CD4-positive, CD25-positive, alpha-beta regulatory T cell (primary cell): Measurements from ENCODE around the gene OR2T27. TPM values are rescaled to one million over a fixed set of nuclear protein-coding genes. Genes with fewer than 3 reads are reported as not detected.
"Not testable (repeated sequence)": the region's sequence is repeated elsewhere in the genome, so short reads cannot be mapped to it uniquely, and the experiment has no call there.

Experiments used
- ATAC-seq, 2 donors: fragments of 150-1000 bp; cut with Tn5 transposase; one replicate each; pipeline ENCODE4 v1.10.0; 2021; ENCODE audit warnings: low read depth in 2 of 2, moderate number of reproducible peaks in 2 of 2, moderate library complexity in 1 of 2
- DNase-seq, 3 donors: peaks; one replicate each; pipeline versions ENCODE4 v3.0.0 to v3.0.0-alpha.2; 2012 to 2022; ENCODE audit warnings: mixed read lengths in 1 of 3
- H3K27ac ChIP-seq: one replicate; pipeline ENCODE4 v1.7.0; 2013; ENCODE audit warnings: mild to moderate bottlenecking, low read length; ENCODE audit not compliant: insufficient read depth, poor library complexity, severe bottlenecking
- H3K27me3 ChIP-seq: one replicate; pipeline ENCODE4 v1.7.0; 2013; ENCODE audit warnings: low read length; ENCODE audit not compliant: control insufficient read depth, insufficient read depth
- H3K36me3 ChIP-seq: one replicate; pipeline ENCODE4 v1.7.0; 2013; ENCODE audit warnings: mild to moderate bottlenecking, low read length, moderate library complexity; ENCODE audit not compliant: control insufficient read depth, insufficient read depth
- H3K4me1 ChIP-seq: 2 replicates; pipeline ENCODE4 v1.7.0; 2013; ENCODE audit warnings: mild to moderate bottlenecking, low read length; ENCODE audit not compliant: insufficient read depth, control insufficient read depth, poor library complexity, severe bottlenecking
- H3K4me3 ChIP-seq: one replicate; pipeline ENCODE4 v1.7.0; 2013; ENCODE audit warnings: low read depth, mild to moderate bottlenecking, low read length, moderate library complexity
- H3K9me3 ChIP-seq, 2 experiments: 1 replicate in 1 of 2; 2 replicates in 1 of 2; pipeline ENCODE4 v1.7.0; 2013; ENCODE audit warnings: low read length in 2 of 2, mild to moderate bottlenecking in 1 of 2, moderate library complexity in 1 of 2; ENCODE audit not compliant: control insufficient read depth in 2 of 2
- H3K27ac Mint-ChIP-seq, 3 donors: one replicate each; pipeline ENCODE4 v1.8.0; 2020 to 2022; ENCODE audit warnings: mild to moderate bottlenecking in 3 of 3, mixed read lengths in 3 of 3, moderate library complexity in 2 of 3
- H3K27me3 Mint-ChIP-seq: one replicate; pipeline ENCODE4 v1.8.0; 2022; ENCODE audit warnings: mild to moderate bottlenecking, mixed read lengths
- H3K36me3 Mint-ChIP-seq: one replicate; pipeline ENCODE4 v1.8.0; 2020; ENCODE audit warnings: mixed read lengths
- H3K4me1 Mint-ChIP-seq, 4 donors: one replicate each; pipeline ENCODE4 v1.8.0; 2020 to 2022; ENCODE audit warnings: mixed read lengths in 4 of 4, mild to moderate bottlenecking in 1 of 4
- H3K4me3 Mint-ChIP-seq, 4 donors: one replicate each; pipeline ENCODE4 v1.8.0; 2020 to 2022; ENCODE audit warnings: mild to moderate bottlenecking in 4 of 4, mixed read lengths in 4 of 4, moderate library complexity in 3 of 4
- H3K9me3 Mint-ChIP-seq, 7 donors: one replicate each; pipeline ENCODE4 v1.8.0; 2020 to 2022; ENCODE audit warnings: mixed read lengths in 7 of 7, mild to moderate bottlenecking in 3 of 7, moderate library complexity in 2 of 7
- polyA plus RNA-seq, 4 donors: library from polyadenylated mRNA; unstranded; fragments of 300-500 nt; fragmentation: Illumina TruSeq; gene quantifications; one replicate each; pipeline ENCODE4 v1.2.3, GENCODE V29; 2021
- total RNA-seq: library from RNA; stranded (reverse); gene quantifications from one replicate; pipeline ENCODE4 v1.2.3, GENCODE V29; 2022

OR2T27 gene
- total and polyA plus RNA-seq, 5 donors from 2014 or later, result not detected

DNA sequence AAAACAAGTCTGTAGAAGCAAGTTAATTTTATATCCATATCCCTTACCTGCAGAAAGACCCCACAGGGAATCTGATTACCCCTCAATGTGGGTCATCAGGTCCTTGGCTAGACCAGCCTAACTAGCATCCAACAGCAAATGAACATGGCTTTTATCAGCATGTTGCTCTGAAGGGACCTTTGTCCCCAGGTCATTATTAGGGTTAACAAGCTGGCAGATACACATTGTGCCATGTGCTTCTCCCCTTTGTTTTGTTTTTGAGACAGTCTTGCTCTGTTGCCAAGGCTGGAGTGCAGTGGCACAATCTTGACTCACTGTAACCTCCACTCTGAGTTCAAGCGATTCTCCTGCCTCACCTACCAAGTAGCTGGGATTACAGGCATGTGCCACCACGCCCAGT lies 20.3 kb downstream of the OR2T27 start, which contains the start of gene OR2T11:
OR2T11 (minus strand) TSS at position 101 of the 400 bp plus-strand sequence. CDS start 7,963 bp downstream, outside the sequence.
- not testable (repeated sequence) for H3K36me3 Mint-ChIP-seq, H3K36me3 ChIP-seq, H3K27ac ChIP-seq, H3K27me3 Mint-ChIP-seq, H3K27me3 ChIP-seq, H3K27ac Mint-ChIP-seq, H3K4me3 ChIP-seq, H3K9me3 ChIP-seq, H3K9me3 Mint-ChIP-seq, DNase-seq, ATAC-seq, H3K4me1 ChIP-seq, H3K4me1 Mint-ChIP-seq, H3K4me3 Mint-ChIP-seq

GRCh38 chr1:248631354-248632008 lies 23.8 kb downstream of the OR2T27 start:
- Mint-ChIP-seq H3K36me3 (no peaks in the 10 kb centered on the region), H3K4me3 (no peak overlapping the region), H3K9me3 (no peaks in the 10 kb centered on the region), H3K4me1 (no peaks in the 10 kb centered on the region), H3K27me3 (peaks cover 4% of the 10 kb centered on the region), H3K27ac (no peak overlapping the region)
- H3K36me3 ChIP-seq, result no peaks in the 10 kb centered on the region
- ATAC-seq, result no peak
- no peaks in the 10 kb centered on the region for H3K9me3 ChIP-seq
- no peaks in the 10 kb centered on the region for H3K4me1 ChIP-seq
- DNase-seq, result no peak
- H3K4me3 ChIP-seq, result no peak overlapping the region
- H3K27me3 ChIP-seq, result no peaks in the 10 kb centered on the region
- H3K27ac ChIP-seq, result no peak overlapping the region

DNA sequence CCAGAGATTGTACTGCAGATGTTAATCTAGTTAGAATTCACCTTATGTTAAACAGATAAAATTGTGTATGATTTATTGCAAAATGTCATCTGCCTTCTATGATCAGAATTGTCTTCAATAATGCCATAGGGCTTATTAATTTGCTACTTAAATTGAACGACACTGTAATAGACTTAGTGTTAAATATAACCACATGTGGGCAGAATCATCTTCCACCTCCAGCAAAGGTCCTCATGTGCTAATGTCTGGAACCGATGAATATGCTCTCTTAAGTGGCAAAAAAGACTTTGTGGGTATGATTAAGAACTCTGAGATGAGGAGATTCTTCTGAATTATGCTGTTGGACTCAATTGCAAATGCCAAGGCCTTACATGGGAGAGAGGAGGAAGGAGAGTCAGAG lies 24.8 kb downstream of the OR2T27 start:
- Mint-ChIP-seq H3K27me3 (peaks cover 4% of the 10 kb centered on the region), H3K9me3 (no peaks in the 10 kb centered on the region), H3K27ac (no peak overlapping the region), H3K36me3 (no peaks in the 10 kb centered on the region), H3K4me3 (no peak overlapping the region), H3K4me1 (no peaks in the 10 kb centered on the region)
- H3K36me3 ChIP-seq, result no peaks in the 10 kb centered on the region
- no peaks in the 10 kb centered on the region for H3K4me1 ChIP-seq
- no peaks in the 10 kb centered on the region for H3K27me3 ChIP-seq
- H3K4me3 ChIP-seq, result no peak overlapping the region
- DNase-seq (no peak), ATAC-seq (no peak)
- H3K27ac ChIP-seq, result no peak overlapping the region
- no peaks in the 10 kb centered on the region for H3K9me3 ChIP-seq

GRCh38 chr1:248627971-248628844 lies 27.1 kb downstream of the OR2T27 start:
- Histone ChIP-seq H3K36me3 (no peaks in the 10 kb centered on the region), H3K4me3 (no peak overlapping the region), H3K4me1 (no peaks in the 10 kb centered on the region), H3K27ac (no peak overlapping the region), H3K27me3 (no peaks in the 10 kb centered on the region), H3K9me3 (no peaks in the 10 kb centered on the region)
- Mint-ChIP-seq H3K4me1 (no peaks in the 10 kb centered on the region), H3K27me3 (no peaks in the 10 kb centered on the region), H3K27ac (no peak overlapping the region), H3K4me3 (no peak overlapping the region), H3K9me3 (no peaks in the 10 kb centered on the region), H3K36me3 (no peaks in the 10 kb centered on the region)
- DNase-seq (no peak), ATAC-seq (no peak)

GRCh38 chr1:248625971-248626370 lies 29.4 kb downstream of the OR2T27 start:
- no peak for DNase-seq
- no peak overlapping the region for H3K4me3 Mint-ChIP-seq
- ATAC-seq, result no peak
- Histone ChIP-seq H3K27me3 (no peaks in the 10 kb centered on the region), H3K9me3 (no peaks in the 10 kb centered on the region), H3K4me3 (no peak overlapping the region), H3K4me1 (no peaks in the 10 kb centered on the region), H3K36me3 (no peaks in the 10 kb centered on the region), H3K27ac (no peak overlapping the region)
- no peaks in the 10 kb centered on the region for H3K36me3 Mint-ChIP-seq
- H3K27ac Mint-ChIP-seq, result no peak overlapping the region
- no peaks in the 10 kb centered on the region for H3K4me1 Mint-ChIP-seq
- H3K9me3 Mint-ChIP-seq, result no peaks in the 10 kb centered on the region
- H3K27me3 Mint-ChIP-seq, result no peaks in the 10 kb centered on the region

GRCh38 chr1:248625166-248625565 lies 30.2 kb downstream of the OR2T27 start:
- H3K4me3 ChIP-seq, result no peak overlapping the region
- no peaks in the 10 kb centered on the region for H3K9me3 ChIP-seq
- no peaks in the 10 kb centered on the region for H3K36me3 ChIP-seq
- Mint-ChIP-seq H3K4me1 (no peaks in the 10 kb centered on the region), H3K27ac (no peak overlapping the region), H3K4me3 (no peak overlapping the region), H3K27me3 (no peaks in the 10 kb centered on the region), H3K9me3 (no peaks in the 10 kb centered on the region), H3K36me3 (no peaks in the 10 kb centered on the region)
- DNase-seq (no peak), ATAC-seq (no peak)
- H3K27ac ChIP-seq, result no peak overlapping the region
- no peaks in the 10 kb centered on the region for H3K4me1 ChIP-seq
- H3K27me3 ChIP-seq, result no peaks in the 10 kb centered on the region

DNA sequence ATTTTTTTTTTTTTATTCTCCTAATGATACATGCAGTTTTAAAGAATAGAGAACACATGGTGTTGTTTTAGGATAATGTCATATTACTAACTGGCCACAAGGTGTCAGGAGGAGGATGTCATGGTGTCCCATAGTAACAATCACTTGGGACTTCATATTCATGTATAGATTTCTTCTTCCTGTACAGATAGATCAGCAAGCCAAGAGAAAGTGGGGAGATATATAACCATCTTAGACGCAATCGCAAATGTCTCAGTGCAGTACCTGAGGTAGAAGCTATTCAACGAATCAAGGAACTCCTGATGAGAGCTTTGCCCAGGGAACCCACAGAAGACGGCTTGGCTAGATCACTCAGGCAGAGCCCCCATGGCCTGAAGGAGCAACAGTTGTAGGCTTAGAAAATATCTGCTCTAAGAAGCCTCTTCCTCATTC lies 32.7 kb downstream of the OR2T27 start:
- Histone ChIP-seq H3K27me3 (no peaks in the 10 kb centered on the region), H3K4me3 (no peak overlapping the region), H3K4me1 (no peaks in the 10 kb centered on the region), H3K36me3 (no peaks in the 10 kb centered on the region), H3K27ac (no peak overlapping the region), H3K9me3 (no peaks in the 10 kb centered on the region)
- Mint-ChIP-seq H3K9me3 (no peaks in the 10 kb centered on the region), H3K36me3 (no peaks in the 10 kb centered on the region), H3K4me3 (no peak overlapping the region), H3K27me3 (no peaks in the 10 kb centered on the region), H3K27ac (no peak overlapping the region), H3K4me1 (peaks cover 0 to 3% (median under 1%) of the 10 kb centered on the region in 4 donors)
- ATAC-seq (peak; percentile 62 to 74), DNase-seq (peak in 2 of 3 donors; percentile 17 to 57)
